CD4-positive, CD25-positive, alpha-beta regulatory T cell (primary cell): ENCODE data around the gene ASIC3. TPM values are rescaled to one million over a fixed set of nuclear protein-coding genes. Genes with fewer than 3 reads are reported as not detected.

Experiments used
- ATAC-seq, 2 donors: fragments of 150-1000 bp; cut with Tn5 transposase; one replicate each; pipeline ENCODE4 v1.10.0; 2021; ENCODE audit warnings: low read depth in 2 of 2, moderate number of reproducible peaks in 2 of 2, moderate library complexity in 1 of 2
- DNase-seq, 3 donors: peaks; one replicate each; pipeline versions ENCODE4 v3.0.0 to v3.0.0-alpha.2; 2012 to 2022; ENCODE audit warnings: mixed read lengths in 1 of 3
- H3K27ac ChIP-seq: one replicate; pipeline ENCODE4 v1.7.0; 2013; ENCODE audit warnings: mild to moderate bottlenecking, low read length; ENCODE audit not compliant: insufficient read depth, poor library complexity, severe bottlenecking
- H3K27me3 ChIP-seq: one replicate; pipeline ENCODE4 v1.7.0; 2013; ENCODE audit warnings: low read length; ENCODE audit not compliant: control insufficient read depth, insufficient read depth
- H3K36me3 ChIP-seq: one replicate; pipeline ENCODE4 v1.7.0; 2013; ENCODE audit warnings: mild to moderate bottlenecking, low read length, moderate library complexity; ENCODE audit not compliant: control insufficient read depth, insufficient read depth
- H3K4me1 ChIP-seq: 2 replicates; pipeline ENCODE4 v1.7.0; 2013; ENCODE audit warnings: mild to moderate bottlenecking, low read length; ENCODE audit not compliant: insufficient read depth, control insufficient read depth, poor library complexity, severe bottlenecking
- H3K4me3 ChIP-seq: one replicate; pipeline ENCODE4 v1.7.0; 2013; ENCODE audit warnings: low read depth, mild to moderate bottlenecking, low read length, moderate library complexity
- H3K9me3 ChIP-seq, 2 experiments: 1 replicate in 1 of 2; 2 replicates in 1 of 2; pipeline ENCODE4 v1.7.0; 2013; ENCODE audit warnings: low read length in 2 of 2, mild to moderate bottlenecking in 1 of 2, moderate library complexity in 1 of 2; ENCODE audit not compliant: control insufficient read depth in 2 of 2
- H3K27ac Mint-ChIP-seq, 3 donors: one replicate each; pipeline ENCODE4 v1.8.0; 2020 to 2022; ENCODE audit warnings: mild to moderate bottlenecking in 3 of 3, mixed read lengths in 3 of 3, moderate library complexity in 2 of 3
- H3K27me3 Mint-ChIP-seq: one replicate; pipeline ENCODE4 v1.8.0; 2022; ENCODE audit warnings: mild to moderate bottlenecking, mixed read lengths
- H3K36me3 Mint-ChIP-seq: one replicate; pipeline ENCODE4 v1.8.0; 2020; ENCODE audit warnings: mixed read lengths
- H3K4me1 Mint-ChIP-seq, 4 donors: one replicate each; pipeline ENCODE4 v1.8.0; 2020 to 2022; ENCODE audit warnings: mixed read lengths in 4 of 4, mild to moderate bottlenecking in 1 of 4
- H3K4me3 Mint-ChIP-seq, 4 donors: one replicate each; pipeline ENCODE4 v1.8.0; 2020 to 2022; ENCODE audit warnings: mild to moderate bottlenecking in 4 of 4, mixed read lengths in 4 of 4, moderate library complexity in 3 of 4
- H3K9me3 Mint-ChIP-seq, 7 donors: one replicate each; pipeline ENCODE4 v1.8.0; 2020 to 2022; ENCODE audit warnings: mixed read lengths in 7 of 7, mild to moderate bottlenecking in 3 of 7, moderate library complexity in 2 of 7
- polyA plus RNA-seq, 4 donors: library from polyadenylated mRNA; unstranded; fragments of 300-500 nt; fragmentation: Illumina TruSeq; gene quantifications; one replicate each; pipeline ENCODE4 v1.2.3, GENCODE V29; 2021
- total RNA-seq: library from RNA; stranded (reverse); gene quantifications from one replicate; pipeline ENCODE4 v1.2.3, GENCODE V29; 2022

The ASIC3 gene
- total and polyA plus RNA-seq, 5 donors from 2014 or later: 5.9 TPM; not detected in 4

GRCh38 chr7:151095123-151095797 is 46.9 kb downstream of the ASIC3 start:
- peaks cover 9% of the 10 kb centered on the region for H3K27me3 Mint-ChIP-seq
- H3K9me3 Mint-ChIP-seq: no peaks in the 10 kb centered on the region
- no peak overlapping the region for H3K27ac Mint-ChIP-seq
- no peak overlapping the region for H3K4me3 Mint-ChIP-seq
- H3K4me1 Mint-ChIP-seq: peaks cover 0 to 15% (median 0%) of the 10 kb centered on the region in 4 donors
- H3K36me3 Mint-ChIP-seq: no peaks in the 10 kb centered on the region
- Histone ChIP-seq H3K4me1 (no peaks in the 10 kb centered on the region), H3K27me3 (no peaks in the 10 kb centered on the region), H3K27ac (no peak overlapping the region), H3K4me3 (no peak overlapping the region), H3K9me3 (no peaks in the 10 kb centered on the region), H3K36me3 (no peaks in the 10 kb centered on the region)
- no peak for DNase-seq
- ATAC-seq: peak in 1 of 2 donors; percentile 24

GRCh38 chr7:151095828-151096475 is 47.6 kb downstream of the ASIC3 start:
- Histone ChIP-seq H3K27ac (no peak overlapping the region), H3K4me3 (no peak overlapping the region), H3K36me3 (no peaks in the 10 kb centered on the region), H3K4me1 (no peaks in the 10 kb centered on the region), H3K27me3 (no peaks in the 10 kb centered on the region), H3K9me3 (no peaks in the 10 kb centered on the region)
- DNase-seq (no peak), ATAC-seq (no peak)
- no peak overlapping the region for H3K4me3 Mint-ChIP-seq
- H3K4me1 Mint-ChIP-seq: peaks cover 0 to 14% (median 0%) of the 10 kb centered on the region in 4 donors
- H3K27me3 Mint-ChIP-seq: peaks cover 9% of the 10 kb centered on the region
- H3K36me3 Mint-ChIP-seq: no peaks in the 10 kb centered on the region
- no peak overlapping the region for H3K27ac Mint-ChIP-seq
- H3K9me3 Mint-ChIP-seq: no peaks in the 10 kb centered on the region

- H3K4me3 ChIP-seq: no peak overlapping the region
- Mint-ChIP-seq H3K27me3 (no peaks in the 10 kb centered on the region), H3K9me3 (no peaks in the 10 kb centered on the region), H3K36me3 (peaks cover 5% of the 10 kb centered on the region), H3K27ac (no peak overlapping the region), H3K4me3 (no peak overlapping the region), H3K4me1 (peaks cover 0 to 6% (median 1%) of the 10 kb centered on the region in 4 donors)
- no peaks in the 10 kb centered on the region for H3K9me3 ChIP-seq
- H3K27me3 ChIP-seq: no peaks in the 10 kb centered on the region
- H3K27ac ChIP-seq: no peak overlapping the region
- no peak for DNase-seq
- ATAC-seq: no peak
- no peaks in the 10 kb centered on the region for H3K36me3 ChIP-seq
- H3K4me1 ChIP-seq: no peaks in the 10 kb centered on the region
Observed at GRCh38 chr7:151099486-151100211, 51.3 kb downstream of the ASIC3 start.

- DNase-seq (no peak), ATAC-seq (no peak)
- Histone ChIP-seq H3K9me3 (no peaks in the 10 kb centered on the region), H3K4me3 (no peak overlapping the region), H3K4me1 (no peaks in the 10 kb centered on the region), H3K27me3 (no peaks in the 10 kb centered on the region), H3K36me3 (no peaks in the 10 kb centered on the region), H3K27ac (no peak overlapping the region)
- Mint-ChIP-seq H3K36me3 (peaks cover 7% of the 10 kb centered on the region), H3K27me3 (no peaks in the 10 kb centered on the region), H3K4me3 (no peak overlapping the region), H3K9me3 (no peaks in the 10 kb centered on the region), H3K27ac (no peak overlapping the region), H3K4me1 (peaks cover 0 to 6% (median under 1%) of the 10 kb centered on the region in 4 donors)
Observed at GRCh38 chr7:151100921-151101320, 52.6 kb downstream of the ASIC3 start.

- Histone ChIP-seq H3K36me3 (no peaks in the 10 kb centered on the region), H3K27ac (no peak overlapping the region), H3K27me3 (no peaks in the 10 kb centered on the region), H3K4me3 (no peak overlapping the region), H3K4me1 (no peaks in the 10 kb centered on the region), H3K9me3 (no peaks in the 10 kb centered on the region)
- peak overlapping the region in 1 of 4 donors; percentile 61 for H3K4me3 Mint-ChIP-seq
- ATAC-seq: no peak
- H3K27me3 Mint-ChIP-seq: no peaks in the 10 kb centered on the region
- no peak for DNase-seq
- no peak overlapping the region for H3K27ac Mint-ChIP-seq
- no peaks in the 10 kb centered on the region for H3K9me3 Mint-ChIP-seq
- H3K4me1 Mint-ChIP-seq: peaks cover 0 to 6% (median 0%) of the 10 kb centered on the region in 4 donors
- H3K36me3 Mint-ChIP-seq: peaks cover 7% of the 10 kb centered on the region
Observed at GRCh38 chr7:151101621-151102396, 53.5 kb downstream of the ASIC3 start.

Other genes starting within 250 kb of the ASIC3 start
- not detected for gene TMEM176B, start 248.2 kb upstream of the ASIC3 start, total RNA-seq
- 1 to 10 TPM in 1 of 4 donors, under 1 TPM in 2, not detected in 1; 0.21 to 1.0 (median 0.33) TPM for gene TMEM176B, start 248.2 kb upstream of the ASIC3 start, polyA plus RNA-seq
- gene TMEM176A, start 247.8 kb upstream of the ASIC3 start, total RNA-seq: not detected
- gene TMEM176A, start 247.8 kb upstream of the ASIC3 start, polyA plus RNA-seq: under 1 TPM in 2 of 4 donors, not detected in 2; 0.24 TPM
- not detected for gene AOC1, start 196.0 kb upstream of the ASIC3 start, total RNA-seq
- not detected for gene AOC1, start 196.0 kb upstream of the ASIC3 start, polyA plus RNA-seq
- 3.5 TPM for gene KCNH2, start 70.2 kb upstream of the ASIC3 start, total RNA-seq
- gene KCNH2, start 70.2 kb upstream of the ASIC3 start, polyA plus RNA-seq: 1 to 10 TPM in 3 of 4 donors, under 1 TPM in 1; 0.83 to 2.8 (median 1.5) TPM
- 10.7 TPM for gene NOS3, start 57.5 kb upstream of the ASIC3 start, total RNA-seq
- gene NOS3, start 57.5 kb upstream of the ASIC3 start, polyA plus RNA-seq: 1 to 10 TPM; 3.2 to 8.8 (median 7.1) TPM
- 21.2 TPM for gene ATG9B, start 24.0 kb upstream of the ASIC3 start, total RNA-seq
- 10 to 100 TPM; 18.6 to 38.7 (median 36.2) TPM for gene ATG9B, start 24.0 kb upstream of the ASIC3 start, polyA plus RNA-seq
- gene ABCB8, start 20.1 kb upstream of the ASIC3 start, total RNA-seq: 61.4 TPM
- gene ABCB8, start 20.1 kb upstream of the ASIC3 start, polyA plus RNA-seq: 10 to 100 TPM; 16.9 to 20.6 (median 18.6) TPM
- 7.6 TPM for gene CDK5, start 9.4 kb downstream of the ASIC3 start, total RNA-seq
- gene CDK5, start 9.4 kb downstream of the ASIC3 start, polyA plus RNA-seq: 10 to 100 TPM; 15.7 to 20.7 (median 17.6) TPM
- 71.7 TPM for gene SLC4A2, start 11.1 kb downstream of the ASIC3 start, total RNA-seq
- gene SLC4A2, start 11.1 kb downstream of the ASIC3 start, polyA plus RNA-seq: 10 to 100 TPM; 11.6 to 13.9 (median 12.3) TPM
- 92.4 TPM for gene FASTK, start 32.3 kb downstream of the ASIC3 start, total RNA-seq
- 10 to 100 TPM; 39.5 to 53.3 (median 46.6) TPM for gene FASTK, start 32.3 kb downstream of the ASIC3 start, polyA plus RNA-seq
- 53.9 TPM for gene TMUB1, start 35.0 kb downstream of the ASIC3 start, total RNA-seq
- 10 to 100 TPM; 41.1 to 54.6 (median 48.3) TPM for gene TMUB1, start 35.0 kb downstream of the ASIC3 start, polyA plus RNA-seq
- gene AGAP3, start 37.9 kb downstream of the ASIC3 start, total RNA-seq: 24.7 TPM
- gene AGAP3, start 37.9 kb downstream of the ASIC3 start, polyA plus RNA-seq: 1 to 10 TPM; 1.9 to 3.2 (median 2.7) TPM
- gene GBX1, start 119.2 kb downstream of the ASIC3 start, total RNA-seq: not detected
- not detected for gene GBX1, start 119.2 kb downstream of the ASIC3 start, polyA plus RNA-seq
- gene ASB10, start 138.7 kb downstream of the ASIC3 start, total RNA-seq: not detected
- gene ASB10, start 138.7 kb downstream of the ASIC3 start, polyA plus RNA-seq: not detected
- 3.8 TPM for gene H2BK1, start 162.0 kb downstream of the ASIC3 start, total RNA-seq
- not detected for gene H2BK1, start 162.0 kb downstream of the ASIC3 start, polyA plus RNA-seq
- gene ABCF2, start 178.7 kb downstream of the ASIC3 start, total RNA-seq: 16.3 TPM
- 10 to 100 TPM; 25.9 to 31.4 (median 29.7) TPM for gene ABCF2, start 178.7 kb downstream of the ASIC3 start, polyA plus RNA-seq
- gene CHPF2, start 184.0 kb downstream of the ASIC3 start, total RNA-seq: 38.8 TPM
- 10 to 100 TPM; 18.8 to 24.8 (median 23.0) TPM for gene CHPF2, start 184.0 kb downstream of the ASIC3 start, polyA plus RNA-seq
- gene SMARCD3, start 200.2 kb downstream of the ASIC3 start, total RNA-seq: 4.7 TPM
- gene SMARCD3, start 200.2 kb downstream of the ASIC3 start, polyA plus RNA-seq: 1 to 10 TPM; 1.5 to 4.4 (median 2.1) TPM